ENCODE data around the gene NDUFB6.

NDUFB6 gene

DNA sequence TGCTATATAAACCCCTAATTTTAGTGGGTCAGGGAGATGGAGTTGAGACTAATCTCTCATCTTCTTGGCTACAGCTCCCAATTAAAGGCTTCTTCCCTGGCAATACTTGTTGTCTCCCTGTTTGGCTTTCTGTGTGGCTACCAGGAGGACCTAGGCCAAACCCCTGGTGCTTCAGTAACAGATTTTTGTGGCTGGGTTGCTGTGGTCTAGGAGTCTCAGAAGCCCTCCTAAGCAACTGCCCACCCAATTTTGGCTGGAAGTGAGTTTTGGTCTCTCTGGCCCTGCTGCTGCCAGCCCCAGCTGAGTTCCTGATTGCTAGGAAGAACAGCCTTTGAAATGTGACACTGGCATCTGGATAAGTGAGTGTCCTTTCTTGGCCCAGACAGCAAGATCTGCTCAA is 56.7 kb downstream of the NDUFB6 start:
- no peak for DNase-seq

DNA sequence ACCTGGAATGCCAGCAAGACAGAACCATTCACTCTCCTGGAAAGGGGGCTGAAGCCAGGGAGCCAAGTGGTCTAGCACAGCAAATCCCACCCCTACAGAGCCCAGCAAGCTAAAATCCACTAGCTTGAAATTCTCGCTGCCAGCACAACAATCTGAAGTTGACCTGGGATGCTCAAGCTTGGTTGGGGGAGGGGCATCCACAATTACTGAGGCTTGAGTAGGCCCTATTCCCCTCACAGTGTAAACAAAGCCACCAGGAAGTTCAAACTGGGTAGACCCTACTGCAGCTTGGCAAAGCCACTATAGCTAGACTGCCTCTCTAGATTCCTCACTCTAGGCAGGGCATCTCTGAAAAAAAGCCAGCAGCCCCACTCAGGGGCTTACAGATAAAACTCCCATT is 64.2 kb downstream of the NDUFB6 start:
- DNase-seq = no peak

DNA sequence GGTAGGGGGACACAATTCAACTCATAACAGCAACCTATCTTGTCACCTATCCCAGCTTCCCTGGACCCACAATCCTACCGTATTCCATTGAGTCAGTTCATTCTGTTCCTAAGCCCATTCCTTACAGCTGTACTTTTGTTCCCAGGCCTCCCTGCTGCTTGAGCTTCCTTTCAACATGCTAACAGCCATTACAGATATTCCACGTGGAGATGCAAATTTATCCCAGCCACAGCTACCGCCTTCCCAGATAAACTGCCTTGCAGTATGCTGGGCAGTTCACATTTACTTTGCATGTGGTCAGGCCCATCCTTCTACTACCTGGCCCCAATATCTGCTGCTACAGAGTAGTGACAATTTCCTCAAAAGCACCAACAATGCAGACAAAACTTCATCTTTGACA is 70.0 kb downstream of the NDUFB6 start:
- no peak for DNase-seq

Measured in DMS 273 treated with DMSO at 0.1 percent for 48 hours (cell line).